K562 (cell line): ENCODE measurements around the gene PAX2. TPM values are rescaled to one million over a fixed set of nuclear protein-coding genes. Genes with fewer than 3 reads are reported as not detected.

ENCODE experiments used
- ATAC-seq: fragments of 200-7000 bp; cut with Tn5 transposase; 3 replicates; pipeline ENCODE4 v1.9.1; 2020; ENCODE audit warnings: moderate library complexity
- BruUV-seq: library from RNA; stranded (reverse); fragments of 400-500 nt; replicated peaks from 2 replicates; lab custom pipeline; 2021; lab: Mats Ljungman, UMichigan
- CTCF ChIA-PET: fragments of 300-600 bp; formaldehyde crosslinking; extraction: SDS; loops from one replicate; lab custom pipeline; 2021; ENCODE audit warnings: low intra/inter-chr PET ratio; lab: Yijun Ruan, JAX
- POLR2A ChIA-PET: fragments of 300-600, 350-650 bp; sonication (Branson Sonifier 250); formaldehyde crosslinking; extraction: SDS; loops from one replicate; lab custom pipeline; 2021; ENCODE audit warnings: antibody characterized with exemption, inconsistent platforms; lab: Yijun Ruan, JAX
- DNase-seq, 4 experiments: peaks; one replicate each; pipeline versions ENCODE4 v3.0.0 to v3.0.0-alpha.2; 2011 to 2018; ENCODE audit warnings: low spot score in 3 of 4, mixed read lengths in 3 of 4; ENCODE audit errors: extremely low read depth in 1 of 4
- FAIRE-seq: peaks from 2 replicates; lab custom pipeline; 2011; peaks lifted over from hg19 to GRCh38; lab: Jason Lieb, UNC
- H2AFZ ChIP-seq: 2 replicates; pipeline ENCODE4 v1.6.0; 2011; ENCODE audit warnings: low read depth, low read length, control low read depth, inconsistent platforms
- H3K27ac ChIP-seq: fragments of 200-600 bp; 3 replicates; pipeline ENCODE4 v1.8.0; 2011; ENCODE audit warnings: low read depth, mild to moderate bottlenecking, control low read depth, inconsistent platforms, low read length, moderate library complexity, mixed read lengths; ENCODE audit errors: extremely low read depth
- H3K27me3 ChIP-seq, 2 experiments: fragments of 300-600 bp in 1 of 2; 2 replicates in 1 of 2; 3 replicates in 1 of 2; pipeline versions ENCODE4 v1.6.0 to v1.8.0; 2011; ENCODE audit warnings: inconsistent platforms in 2 of 2, low read length in 2 of 2, mild to moderate bottlenecking in 1 of 2, mixed read lengths in 1 of 2, moderate library complexity in 1 of 2; ENCODE audit not compliant: control insufficient read depth in 2 of 2, insufficient read depth in 2 of 2
- H3K36me3 ChIP-seq: fragments of 300-600 bp; 3 replicates; pipeline ENCODE4 v1.8.0; 2011; ENCODE audit warnings: mild to moderate bottlenecking, low read length, inconsistent platforms; ENCODE audit not compliant: control insufficient read depth, insufficient read depth
- H3K4me1 ChIP-seq, 2 experiments: fragments of 200-600 bp in 1 of 2; replicated peaks in 1 of 2; 2 replicates in 1 of 2; 3 replicates in 1 of 2; pipeline versions ENCODE4 v1.5.1 to v1.8.0; 2011; ENCODE audit warnings: inconsistent platforms in 2 of 2, low read length in 2 of 2, mild to moderate bottlenecking in 1 of 2, mixed read lengths in 1 of 2, moderate library complexity in 1 of 2; ENCODE audit not compliant: control insufficient read depth in 2 of 2, insufficient read depth in 2 of 2
- H3K4me2 ChIP-seq: 2 replicates; pipeline ENCODE4 v1.6.1; 2011; ENCODE audit warnings: low read length, control low read depth, inconsistent platforms, mixed read lengths; ENCODE audit not compliant: insufficient read depth
- H3K4me3 ChIP-seq: fragments of 200-600 bp; sonication (generic), shearing (Covaris generic); 2 replicates; pipeline ENCODE4 v1.5.1; 2016; ENCODE audit warnings: control low read depth, inconsistent platforms
- H3K79me2 ChIP-seq: fragments of 200-600 bp; 3 replicates; pipeline ENCODE4 v1.8.0; 2011; ENCODE audit warnings: low read length, inconsistent platforms; ENCODE audit not compliant: control insufficient read depth, insufficient read depth
- H3K9ac ChIP-seq, 2 experiments: 2 replicates each; pipeline versions ENCODE4 v1.6.0 to v1.6.1; 2011; ENCODE audit warnings: low read depth in 2 of 2, low read length in 2 of 2, control low read depth in 1 of 2, inconsistent platforms in 1 of 2, mild to moderate bottlenecking in 1 of 2, mixed read lengths in 1 of 2; ENCODE audit not compliant: insufficient read depth in 1 of 2
- H3K9me1 ChIP-seq: one replicate; pipeline ENCODE4 v1.6.0; 2011; ENCODE audit warnings: inconsistent platforms, mild to moderate bottlenecking, low read length, moderate library complexity; ENCODE audit not compliant: control insufficient read depth, insufficient read depth
- H3K9me3 ChIP-seq: replicated peaks from 2 replicates; pipeline ENCODE4 v1.5.1; 2011; ENCODE audit warnings: low read depth, low read length, inconsistent platforms; ENCODE audit not compliant: control insufficient read depth, insufficient read depth
- H4K20me1 ChIP-seq: replicated peaks from 2 replicates; pipeline ENCODE4 v1.6.1; 2011; ENCODE audit warnings: low read length, inconsistent platforms, mixed read lengths; ENCODE audit not compliant: control insufficient read depth, insufficient read depth
- C11orf30 ChIP-seq: fragments of 450-650 bp; IDR thresholded peaks from 2 replicates; pipeline ENCODE4 v1.6.1; 2016; ENCODE audit warnings: low read depth, mild to moderate bottlenecking
- ETV5 ChIP-seq: sonication (generic); formaldehyde crosslinking; IDR thresholded peaks from 2 replicates; pipeline ENCODE4 v1.4.0; 2020; ENCODE audit warnings: low read depth, mild to moderate bottlenecking, missing genetic modification reagents
- GATA2 ChIP-seq: sonication (generic); formaldehyde crosslinking; IDR thresholded peaks from 2 replicates; pipeline ENCODE4 v1.4.0; 2020; ENCODE audit warnings: mild to moderate bottlenecking, missing genetic modification reagents
- HDAC2 ChIP-seq: fragments of 450-650 bp; IDR thresholded peaks from 2 replicates; pipeline ENCODE4 v1.6.1; 2016; ENCODE audit warnings: mild to moderate bottlenecking
- HMG20B ChIP-seq: fragments of 250-450 bp; sonication (Bioruptor Pico); IDR thresholded peaks from 2 replicates; pipeline ENCODE4 v1.5.0; 2021; ENCODE audit warnings: mild to moderate bottlenecking
- HNRNPL ChIP-seq: fragments of 200-400 bp; formaldehyde crosslinking; IDR thresholded peaks from 2 replicates; pipeline ENCODE4 v1.6.1; 2017; ENCODE audit warnings: low read depth, mild to moderate bottlenecking, low read length
- NR1H2 ChIP-seq: sonication (generic); formaldehyde crosslinking; IDR thresholded peaks from 2 replicates; pipeline ENCODE4 v1.4.0; 2020; ENCODE audit warnings: mild to moderate bottlenecking, missing genetic modification reagents
- NUFIP1 ChIP-seq: fragments of 450-650 bp; IDR thresholded peaks from 2 replicates; pipeline ENCODE4 v1.6.1; 2018; ENCODE audit not compliant: partially characterized antibody
- RBBP5 ChIP-seq: fragments of 200-600 bp; sonication (generic); IDR thresholded peaks from 2 replicates; pipeline ENCODE4 v1.6.1; 2012; ENCODE audit warnings: borderline replicate concordance, mild to moderate bottlenecking, low read length, control low read depth, inconsistent platforms; ENCODE audit not compliant: insufficient read depth, poor library complexity, severe bottlenecking
- ZBED1 ChIP-seq: IDR thresholded peaks from 2 replicates; pipeline ENCODE4 v1.6.1; 2014
- ZFP30 ChIP-seq: fragments of 250-450 bp; sonication (Bioruptor Pico); IDR thresholded peaks from 2 replicates; pipeline ENCODE4 v1.8.0; 2022; ENCODE audit warnings: moderate library complexity, mild to moderate bottlenecking, inconsistent platforms, borderline replicate concordance
- WGBS: fragments of 100-300 bp; shearing (Covaris generic); methylation state at CpG from one replicate; pipeline ENCODE4 v1.1.6; 2016; ENCODE audit warnings: low coverage, mixed read lengths; ENCODE audit not compliant: insufficient coverage; ENCODE audit errors: missing lambda C conversion rate; 5-methylcytosine and 5-hydroxymethylcytosine counted together
- in situ Hi-C: fragments of 300-500 bp; cut with MboI; formaldehyde crosslinking; loops from 4 replicates; pipeline ENCODE4 v1.15.0; 2018; ENCODE audit warnings: inconsistent platforms, mixed read lengths
- intact Hi-C: fragments of 100-400 bp; cut with micrococcal nuclease; formaldehyde crosslinking; loops from 2 replicates; pipeline ENCODE4 v1.14.2; 2022
- polyA plus RNA-seq, 8 experiments: library from polyadenylated mRNA; depleted of rRNA in 4 of 8; stranded (reverse) in 5 of 8; unstranded in 3 of 8; fragments of >200 nt; fragmentation: Nextera tagmentation in 2 of 8; fragmentation: Illumina TruSeq in 1 of 8; extraction: Ambion mirVana in 2 of 8; extraction: Trizol in 1 of 8; gene quantifications; 2 replicates each; pipeline versions ENCODE4 v1.2.1 to v1.2.3, GENCODE V29; 2011 to 2014; ENCODE audit warnings: inconsistent platforms in 1 of 8, missing spikeins in 1 of 8
- total RNA-seq, 7 experiments: library from RNA; depleted of rRNA in 6 of 7; stranded (reverse); fragments of >200 nt in 6 of 7; fragmentation: Illumina TruSeq in 2 of 7; extraction: Trizol in 2 of 7; gene quantifications; 2 replicates each; pipeline versions ENCODE4 v1.2.1 to v1.2.3, GENCODE V29; 2011 to 2021; ENCODE audit warnings: low replicate concordance in 1 of 7

The PAX2 gene
- total and polyA plus RNA-seq, 9 of the 15 experiments (the other 6 are each of a cell fraction or from before 2014, with no cell fraction given): not detected

- no peak for TF ChIP-seq RBBP5
- no peak for TF ChIP-seq ZFP30 (CRISPR knock-in tag)
- no peak for TF ChIP-seq HMG20B (CRISPR knock-in tag)
- no peak for TF ChIP-seq ZBED1
- TF ChIP-seq, all 486 proteins: peak for 0
Observed at GRCh38 chr10:100791369-100792058, 46.1 kb downstream of the PAX2 start (continued).

DNA sequence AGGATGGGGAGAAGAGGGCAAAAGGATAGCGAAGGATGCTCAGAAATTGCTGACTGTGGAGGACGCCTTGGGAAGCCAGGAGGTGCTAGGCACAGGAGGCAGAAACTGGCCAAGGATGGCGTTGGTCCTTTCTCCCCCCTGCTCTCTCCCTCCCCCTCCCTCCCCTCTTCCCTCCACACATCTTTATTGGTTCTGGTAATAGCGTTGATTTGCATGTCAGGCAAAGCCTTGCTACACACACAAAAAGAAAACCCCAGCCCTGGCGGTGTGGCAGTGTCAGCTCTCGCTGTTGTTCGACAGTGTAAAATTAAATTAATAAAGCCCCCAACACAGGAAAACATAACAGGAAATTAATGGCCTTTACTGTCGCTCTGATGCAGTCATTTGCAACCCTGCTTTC lies 47.2 kb downstream of the PAX2 start:
- DNase-seq (no peak), FAIRE-seq (no peak), ATAC-seq (no peak)
- Histone ChIP-seq H3K27ac (no peak overlapping the region), H3K9me3 (no peaks in the 10 kb centered on the region), H3K4me3 (no peak overlapping the region), H2AFZ (no peak overlapping the region), H3K9me1 (no peaks in the 10 kb centered on the region), H3K9ac (no peak overlapping the region), H4K20me1 (no peaks in the 10 kb centered on the region), H3K36me3 (no peaks in the 10 kb centered on the region), H3K4me2 (no peak overlapping the region), H3K4me1 (no peaks in the 10 kb centered on the region), H3K27me3 (peaks cover 0 to 35% of the 10 kb centered on the region in 2 experiments; a peak in 2 of 5 replicates), H3K79me2 (no peaks in the 10 kb centered on the region)
- in situ Hi-C loops: no loop called here
- 0% methylated on average over 7 of the region's 8 CpGs for WGBS
- BruUV-seq: no TSS peak
- ChIA-PET POLR2A (no interaction called here), CTCF (no interaction called here)
- TF ChIP-seq GATA2 (CRISPR knock-in tag) (no peak), ZBED1 (no peak), HDAC2 (no peak), NUFIP1 (no peak), ETV5 (CRISPR knock-in tag) (no peak), NR1H2 (CRISPR knock-in tag) (no peak), C11orf30 (0 out of 2 replicates have a peak, but pooled peaks have one; percentile 4), HNRNPL (no peak)
- intact Hi-C loops: no loop called here
